BLaER1 treated with 17β-estradiol and CSF1 and Interleukin-3, amounts not matched to agents 10 nM and 100 nM (cell line): ENCODE data around the gene OXTR.
"Not testable (repeated sequence)": the region's sequence is repeated elsewhere in the genome, so short reads cannot be mapped to it uniquely, and the experiment has no call there.

Source experiments
- H3K27ac ChIP-seq, 11 experiments: shearing (Covaris generic); formaldehyde crosslinking; 2 replicates each; pipeline ENCODE4 v1.8.1; 2022
- H3K27me3 ChIP-seq, 11 experiments: shearing (Covaris generic); formaldehyde crosslinking; 2 replicates each; pipeline ENCODE4 v1.8.1; 2022
- H3K36me3 ChIP-seq, 11 experiments: shearing (Covaris generic); formaldehyde crosslinking; 2 replicates each; pipeline ENCODE4 v1.8.1; 2022
- H3K4me1 ChIP-seq, 10 experiments: shearing (Covaris generic); formaldehyde crosslinking; 2 replicates each; pipeline ENCODE4 v1.8.1; 2022
- H3K4me2 ChIP-seq, 11 experiments: shearing (Covaris generic); formaldehyde crosslinking; 2 replicates each; pipeline ENCODE4 v1.8.1; 2022
- H3K4me3 ChIP-seq, 10 experiments: shearing (Covaris generic); formaldehyde crosslinking; 2 replicates each; pipeline ENCODE4 v1.8.1; 2022
- H3K9ac ChIP-seq, 11 experiments: shearing (Covaris generic); formaldehyde crosslinking; 2 replicates each; pipeline ENCODE4 v1.8.1; 2022
- H3K9me3 ChIP-seq, 11 experiments: shearing (Covaris generic); formaldehyde crosslinking; replicated peaks in 1 of 11; 2 replicates each; pipeline ENCODE4 v1.8.1; 2022
- H4K20me1 ChIP-seq, 11 experiments: shearing (Covaris generic); formaldehyde crosslinking; 2 replicates each; pipeline ENCODE4 v1.8.1; 2022
- Cebpa-rat ChIP-seq, 11 experiments: shearing (Covaris generic); IDR thresholded peaks; 2 replicates each; pipeline ENCODE4 v1.8.1; 2022

OXTR gene

GRCh38 chr3:8730656-8731055, 38.8 kb downstream of the OXTR start:
- Histone ChIP-seq H3K36me3 (no peaks in the 10 kb centered on the region), H3K4me2 (no peak overlapping the region), H3K27ac (no peak overlapping the region), H3K27me3 (no peaks in the 10 kb centered on the region), H3K9me3 (peaks cover 0 to 13% (median 9%) of the 10 kb centered on the region in 11 experiments; a peak in 16 of 22 replicates), H3K4me3 (no peak overlapping the region), H3K4me1 (peaks cover 0 to 7% (median 0%) of the 10 kb centered on the region in 10 experiments; a peak in 1 of 20 replicates), H4K20me1 (no peaks in the 10 kb centered on the region), H3K9ac (no peak overlapping the region)
- no peak for TF ChIP-seq Cebpa-rat (IDR thresholded peaks at IDR 0.05)

- no peak overlapping the region for H3K27ac ChIP-seq
- TF ChIP-seq Cebpa-rat (IDR thresholded peaks at IDR 0.05), result no peak
- H3K36me3 ChIP-seq, result no peaks in the 10 kb centered on the region
Measured at GRCh38 chr3:8729479-8729878, 39.9 kb downstream of the OXTR start.

DNA sequence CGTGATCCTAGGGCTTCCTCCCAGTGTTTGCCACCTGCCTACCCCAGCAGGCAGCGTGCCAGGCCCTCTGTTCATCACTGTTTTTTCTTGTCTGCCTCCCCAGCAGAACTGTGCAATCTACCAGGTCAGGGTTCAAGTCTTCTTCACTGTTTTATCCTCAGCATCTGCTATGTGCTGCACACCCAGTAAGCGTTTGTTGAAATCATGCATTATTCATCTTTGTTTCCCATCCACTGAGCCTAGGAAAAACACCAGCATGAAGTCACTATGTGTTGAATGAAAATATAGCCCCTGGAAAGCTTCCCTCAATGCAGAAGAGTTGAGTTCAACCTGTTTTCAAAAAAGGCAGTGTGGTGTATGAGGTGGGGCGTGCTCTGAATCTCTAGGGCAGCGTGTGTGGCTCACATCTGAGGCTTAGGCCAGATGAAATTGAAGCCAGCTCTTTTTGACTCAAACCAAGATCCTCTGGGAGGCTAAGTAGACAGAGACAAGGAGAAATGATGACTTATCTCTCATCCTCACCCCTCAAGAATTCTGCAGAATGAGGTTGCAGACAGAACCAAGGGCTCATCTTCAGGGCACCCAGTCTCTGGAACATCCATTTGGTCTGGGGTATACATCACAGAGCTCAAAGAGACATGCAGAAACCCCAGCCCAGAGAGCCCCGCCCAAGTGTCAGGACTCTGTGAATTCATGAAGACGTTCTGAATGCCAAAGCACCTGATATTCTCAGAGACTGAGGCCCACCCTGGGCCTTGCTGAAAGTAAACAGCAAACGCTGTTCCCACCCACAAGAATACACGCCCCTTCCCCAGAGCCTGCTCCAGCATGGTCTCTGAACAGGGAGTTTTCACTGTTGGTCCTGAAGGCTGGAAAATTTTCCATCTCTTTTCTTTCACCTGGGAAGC, 41.6 kb downstream of the OXTR start:
- H3K9ac ChIP-seq, result no peak overlapping the region

More at GRCh38 chr3:8729479-8729878, 39.9 kb downstream of the OXTR start:
- Histone ChIP-seq H3K4me1 (peaks cover 0 to 7% (median 0%) of the 10 kb centered on the region in 10 experiments; a peak in 1 of 20 replicates), H3K9ac (no peak overlapping the region), H3K9me3 (peaks cover 0 to 17% (median 10%) of the 10 kb centered on the region in 11 experiments; a peak in 16 of 22 replicates), H4K20me1 (no peaks in the 10 kb centered on the region), H3K27me3 (no peaks in the 10 kb centered on the region), H3K4me3 (no peak overlapping the region), H3K4me2 (no peak overlapping the region)

DNA sequence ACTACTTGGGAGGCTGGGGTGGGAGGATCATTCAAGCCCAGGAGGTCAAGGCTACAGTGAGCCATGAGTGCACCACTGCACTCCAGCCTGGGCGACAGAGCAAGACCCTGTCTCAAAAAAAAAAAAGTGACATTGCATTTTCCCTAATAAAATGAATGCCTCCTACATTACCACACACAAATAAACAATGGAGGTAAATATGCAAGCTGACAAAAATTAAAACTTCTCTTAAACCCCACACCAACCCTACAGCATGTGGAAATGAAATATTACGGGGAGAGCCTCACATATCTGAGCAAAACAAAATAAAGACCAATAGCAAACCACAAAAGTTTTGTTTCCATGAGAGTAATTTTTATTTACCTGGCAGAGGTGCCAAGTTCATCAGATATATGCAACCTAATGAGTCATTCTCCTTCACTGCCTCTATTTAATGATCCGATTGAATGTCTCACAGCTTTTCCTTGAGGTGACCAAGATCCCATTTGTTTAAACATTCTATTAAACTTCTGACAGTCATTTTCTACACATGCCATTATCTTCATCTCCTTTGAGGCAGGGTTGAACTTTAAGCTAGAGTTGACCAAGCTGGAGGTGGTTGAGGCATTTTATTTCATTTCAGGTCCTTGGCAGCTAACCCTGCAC, 45.2 kb downstream of the OXTR start:
- no peaks in the 10 kb centered on the region for H3K4me1 ChIP-seq
- no peak overlapping the region for H3K4me3 ChIP-seq
- no peak overlapping the region for H3K27ac ChIP-seq
- no peaks in the 10 kb centered on the region for H3K27me3 ChIP-seq
- H3K4me2 ChIP-seq, result no peak overlapping the region
- H3K9me3 ChIP-seq, result peaks cover 0 to 17% (median 10%) of the 10 kb centered on the region in 11 experiments; a peak in 16 of 22 replicates
- H4K20me1 ChIP-seq, result no peaks in the 10 kb centered on the region
- TF ChIP-seq Cebpa-rat (IDR thresholded peaks at IDR 0.05), result no peak
- H3K9ac ChIP-seq, result no peak overlapping the region
- no peaks in the 10 kb centered on the region for H3K36me3 ChIP-seq

More for the DNA sequence above, 41.6 kb downstream of the OXTR start:
- Histone ChIP-seq H3K36me3 (no peaks in the 10 kb centered on the region), H3K4me1 (peaks cover 0 to 7% (median 0%) of the 10 kb centered on the region in 10 experiments; a peak in 1 of 20 replicates), H3K4me3 (no peak overlapping the region), H3K4me2 (no peak overlapping the region), H3K27me3 (no peaks in the 10 kb centered on the region), H4K20me1 (no peaks in the 10 kb centered on the region), H3K9me3 (peaks cover 0 to 17% (median 10%) of the 10 kb centered on the region in 11 experiments; a peak in 16 of 22 replicates), H3K27ac (no peak overlapping the region)
- no peak for TF ChIP-seq Cebpa-rat (IDR thresholded peaks at IDR 0.05)

- Histone ChIP-seq H3K4me3 (no peak overlapping the region), H3K4me1 (no peaks in the 10 kb centered on the region), H4K20me1 (no peaks in the 10 kb centered on the region), H3K9me3 (peaks cover 0 to 13% (median 10%) of the 10 kb centered on the region in 11 experiments; a peak in 16 of 22 replicates), H3K9ac (no peak overlapping the region), H3K36me3 (no peaks in the 10 kb centered on the region), H3K27ac (no peak overlapping the region), H3K4me2 (no peak overlapping the region), H3K27me3 (no peaks in the 10 kb centered on the region)
- no peak for TF ChIP-seq Cebpa-rat (IDR thresholded peaks at IDR 0.05)
Measured at GRCh38 chr3:8723612-8724011, 45.8 kb downstream of the OXTR start.

DNA sequence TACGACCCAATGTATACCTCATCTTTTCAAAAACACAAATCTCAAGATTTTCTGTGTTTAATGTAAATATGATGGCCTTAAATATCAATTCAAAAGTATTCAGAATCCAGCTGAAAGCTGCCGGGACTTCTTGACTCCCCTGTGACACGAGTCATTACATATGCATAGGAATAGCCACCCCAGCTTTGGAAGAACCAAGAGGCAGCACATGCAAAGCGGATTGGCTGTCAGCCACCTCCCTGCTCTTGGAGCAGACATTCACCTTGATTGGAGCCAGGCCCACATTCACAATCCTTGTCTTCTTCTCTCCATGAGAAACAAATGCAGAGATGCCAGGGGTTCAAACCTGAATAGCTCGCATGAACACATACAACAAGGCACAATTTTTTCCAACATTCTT, 46.6 kb downstream of the OXTR start:
- no peak overlapping the region for H3K4me2 ChIP-seq
- H4K20me1 ChIP-seq, result no peaks in the 10 kb centered on the region
- no peak overlapping the region for H3K9ac ChIP-seq
- no peak for TF ChIP-seq Cebpa-rat (IDR thresholded peaks at IDR 0.05)
- H3K27ac ChIP-seq, result no peak overlapping the region
- H3K4me1 ChIP-seq, result no peaks in the 10 kb centered on the region
- H3K36me3 ChIP-seq, result no peaks in the 10 kb centered on the region
- no peak overlapping the region for H3K4me3 ChIP-seq
- peaks cover 0 to 12% (median 10%) of the 10 kb centered on the region in 11 experiments; a peak in 16 of 22 replicates for H3K9me3 ChIP-seq
- H3K27me3 ChIP-seq, result no peaks in the 10 kb centered on the region

GRCh38 chr3:8715757-8716156, 53.7 kb downstream of the OXTR start:
- peaks cover 15 to 21% (median 19%) of the 10 kb centered on the region in 10 experiments for H3K4me1 ChIP-seq
- not testable (repeated sequence) for H3K27ac ChIP-seq, H3K36me3 ChIP-seq, H3K27me3 ChIP-seq, H3K4me2 ChIP-seq, H4K20me1 ChIP-seq, H3K9ac ChIP-seq, H3K9me3 ChIP-seq, H3K4me3 ChIP-seq

- Histone ChIP-seq H3K9me3 (peaks cover 0 to 8% (median 0%) of the 10 kb centered on the region in 11 experiments; a peak in 1 of 22 replicates), H3K4me1 (peaks cover 15 to 28% (median 22%) of the 10 kb centered on the region in 10 experiments), H3K36me3 (no peaks in the 10 kb centered on the region), H3K27me3 (no peaks in the 10 kb centered on the region), H3K9ac (no peak overlapping the region), H3K27ac (peak overlapping the region in 3 of 11 experiments; percentile 67 to 73 (median 70); a peak in 1 of 22 replicates), H3K4me2 (0 out of 22 replicates have a peak overlapping the region, but pooled peaks of 1 of the 11 experiments have one; percentile 75), H3K4me3 (no peak overlapping the region), H4K20me1 (no peaks in the 10 kb centered on the region)
- TF ChIP-seq Cebpa-rat (IDR thresholded peaks at IDR 0.05), result no peak
Measured at GRCh38 chr3:8713901-8714759, 55.3 kb downstream of the OXTR start.
